IMR-90 (cell line): ENCODE data around the gene RDH13. TPM values are rescaled to one million over a fixed set of nuclear protein-coding genes. Genes with fewer than 3 reads are reported as not detected.

Experiments
- ATAC-seq: fragments of 200-7000 bp; cut with Tn5 transposase; 2 replicates; pipeline ENCODE4 v1.9.1; 2020; ENCODE audit warnings: low read depth, mild to moderate bottlenecking, moderate library complexity
- BruUV-seq: library from RNA; stranded (reverse); fragments of 400-500 nt; replicated peaks from 2 replicates; lab custom pipeline; 2021; lab: Mats Ljungman, UMichigan
- CTCF ChIA-PET: fragments of 300-600 bp; formaldehyde crosslinking; extraction: SDS; loops from one replicate; lab custom pipeline; 2021; ENCODE audit warnings: antibody characterized with exemption; lab: Yijun Ruan, JAX
- POLR2A ChIA-PET: fragments of 300-600 bp; sonication (Branson Sonifier 250); formaldehyde crosslinking; loops from one replicate; lab custom pipeline; 2022; ENCODE audit warnings: antibody characterized with exemption; ENCODE audit not compliant: unreplicated experiment; lab: Charles Lee
- DNase-seq: peaks from one replicate; pipeline ENCODE4 v3.0.0; 2013
- H2AFZ ChIP-seq: replicated peaks from 2 replicates; pipeline ENCODE3; 2013; ENCODE audit warnings: low read length, mild to moderate bottlenecking; ENCODE audit not compliant: poor library complexity
- H2AK5ac ChIP-seq: 2 replicates; pipeline ENCODE4 v1.6.1; 2013; ENCODE audit warnings: low read depth, low read length, inconsistent platforms
- H2AK9ac ChIP-seq: replicated peaks from 2 replicates; pipeline ENCODE3; 2013; ENCODE audit warnings: mild to moderate bottlenecking, low read depth, low read length, moderate library complexity; ENCODE audit not compliant: poor library complexity
- H2BK120ac ChIP-seq: 2 replicates; pipeline ENCODE4 v1.6.1; 2013; ENCODE audit warnings: low read depth, low read length, inconsistent platforms
- H2BK15ac ChIP-seq: 3 replicates; pipeline ENCODE4 v1.6.1; 2013; ENCODE audit warnings: low read depth, low read length, inconsistent platforms
- H2BK20ac ChIP-seq: 2 replicates; pipeline ENCODE4 v1.6.1; 2013; ENCODE audit warnings: low read depth, mild to moderate bottlenecking, inconsistent platforms, low read length, moderate library complexity
- H2BK5ac ChIP-seq: 2 replicates; pipeline ENCODE4 v1.6.1; 2013; ENCODE audit warnings: mild to moderate bottlenecking, low read depth, low read length, inconsistent platforms; ENCODE audit not compliant: poor library complexity, severe bottlenecking
- H3K14ac ChIP-seq: replicated peaks from 2 replicates; pipeline ENCODE4 v1.6.1; 2013; ENCODE audit warnings: low read depth, low read length, inconsistent platforms
- H3K18ac ChIP-seq: 2 replicates; pipeline ENCODE4 v1.6.1; 2013; ENCODE audit warnings: low read depth, low read length, control low read depth
- H3K23ac ChIP-seq: 2 replicates; pipeline ENCODE4 v1.6.1; 2013; ENCODE audit warnings: low read depth, low read length, inconsistent platforms
- H3K27ac ChIP-seq: 2 replicates; pipeline ENCODE4 v1.5.1; 2013; ENCODE audit warnings: mild to moderate bottlenecking, control low read depth, low read length; ENCODE audit not compliant: insufficient read depth
- H3K27me3 ChIP-seq: 2 replicates; pipeline ENCODE4 v1.6.1; 2013; ENCODE audit warnings: low read length; ENCODE audit not compliant: control insufficient read depth, insufficient read depth
- H3K36me3 ChIP-seq: 2 replicates; pipeline ENCODE4 v1.6.1; 2013; ENCODE audit warnings: low read length, mixed read lengths; ENCODE audit not compliant: control insufficient read depth, insufficient read depth
- H3K4ac ChIP-seq: 2 replicates; pipeline ENCODE4 v1.6.1; 2013; ENCODE audit warnings: low read depth, low read length, inconsistent platforms
- H3K4me1 ChIP-seq: 2 replicates; pipeline ENCODE4 v1.6.1; 2013; ENCODE audit warnings: low read length, mixed read lengths; ENCODE audit not compliant: control insufficient read depth, insufficient read depth
- H3K4me2 ChIP-seq: 2 replicates; pipeline ENCODE4 v1.6.1; 2013; ENCODE audit warnings: low read depth, mild to moderate bottlenecking, control low read depth, low read length, moderate library complexity
- H3K4me3 ChIP-seq: 2 replicates; pipeline ENCODE4 v1.5.1; 2013; ENCODE audit warnings: low read depth, mild to moderate bottlenecking, control low read depth, low read length, moderate library complexity; ENCODE audit not compliant: insufficient read depth
- H3K56ac ChIP-seq: 2 replicates; pipeline ENCODE4 v1.6.1; 2013; ENCODE audit warnings: low read length, inconsistent platforms; ENCODE audit not compliant: insufficient read depth; ENCODE audit errors: extremely low read depth
- H3K79me1 ChIP-seq, 2 experiments: 2 replicates each; pipeline ENCODE4 v1.6.1; 2013; ENCODE audit warnings: low read length in 2 of 2, inconsistent platforms in 1 of 2, low read depth in 1 of 2
- H3K9ac ChIP-seq: 2 replicates; pipeline ENCODE4 v1.6.1; 2013; ENCODE audit warnings: low read depth, low read length, control low read depth
- H3K9me1 ChIP-seq: 2 replicates; pipeline ENCODE4 v1.6.1; 2013; ENCODE audit warnings: low read length, inconsistent platforms; ENCODE audit not compliant: insufficient read depth
- H3K9me3 ChIP-seq: 2 replicates; pipeline ENCODE4 v1.6.1; 2013; ENCODE audit warnings: low read length; ENCODE audit not compliant: control insufficient read depth, insufficient read depth
- H4K20me1 ChIP-seq: 2 replicates; pipeline ENCODE4 v1.6.1; 2013; ENCODE audit warnings: low read length, inconsistent platforms; ENCODE audit not compliant: insufficient read depth
- H4K5ac ChIP-seq: 2 replicates; pipeline ENCODE4 v1.6.1; 2013; ENCODE audit warnings: mild to moderate bottlenecking, low read depth, low read length, control low read depth
- H4K8ac ChIP-seq, 2 experiments: 2 replicates each; pipeline ENCODE4 v1.6.1; 2013; ENCODE audit warnings: low read depth in 2 of 2, low read length in 2 of 2, control low read depth in 1 of 2, inconsistent platforms in 1 of 2
- H4K91ac ChIP-seq: 2 replicates; pipeline ENCODE4 v1.6.1; 2013; ENCODE audit warnings: low read depth, low read length, inconsistent platforms; ENCODE audit not compliant: insufficient read depth
- BHLHE40 ChIP-seq: fragments of 150-350 bp; IDR thresholded peaks from 2 replicates; pipeline ENCODE4 v1.6.1; 2016; ENCODE audit warnings: mild to moderate bottlenecking, low read depth, low read length
- CEBPB ChIP-seq: IDR thresholded peaks from 2 replicates; pipeline ENCODE4 v1.6.1; 2012; ENCODE audit warnings: low read depth, low read length, improper control_type of control experiment
- FOS ChIP-seq: fragments of 150-350 bp; IDR thresholded peaks from 2 replicates; pipeline ENCODE4 v1.6.1; 2016; ENCODE audit warnings: low read depth, low read length
- MAFK ChIP-seq: IDR thresholded peaks from 2 replicates; pipeline ENCODE4 v1.6.1; 2012; ENCODE audit warnings: low read depth, low read length, improper control_type of control experiment
- MAZ ChIP-seq: IDR thresholded peaks from 2 replicates; pipeline ENCODE4 v1.6.1; 2012; ENCODE audit warnings: low read depth, mild to moderate bottlenecking, low read length, improper control_type of control experiment, moderate library complexity, borderline replicate concordance
- MXI1 ChIP-seq: IDR thresholded peaks from 2 replicates; pipeline ENCODE4 v1.6.1; 2012; ENCODE audit warnings: low read depth, mild to moderate bottlenecking, low read length, moderate library complexity, borderline replicate concordance
- NFE2L2 ChIP-seq: fragments of 150-350 bp; IDR thresholded peaks from 2 replicates; pipeline ENCODE4 v1.6.1; 2016; ENCODE audit warnings: low read depth, mild to moderate bottlenecking, low read length
- POLR2A ChIP-seq: IDR thresholded peaks from 2 replicates; pipeline ENCODE4 v1.6.1; 2012; ENCODE audit warnings: mild to moderate bottlenecking, low read depth, low read length
- RCOR1 ChIP-seq: IDR thresholded peaks from 2 replicates; pipeline ENCODE4 v1.6.1; 2012; ENCODE audit warnings: mild to moderate bottlenecking, low read length, improper control_type of control experiment; ENCODE audit not compliant: insufficient replicate concordance
- RFX5 ChIP-seq: IDR thresholded peaks from 2 replicates; pipeline ENCODE4 v1.8.0; 2012; ENCODE audit warnings: low read depth, mild to moderate bottlenecking, low read length, moderate library complexity
- SMC3 ChIP-seq: fragments of 150-350 bp; IDR thresholded peaks from 2 replicates; pipeline ENCODE4 v1.6.1; 2016; ENCODE audit warnings: low read depth, mild to moderate bottlenecking, antibody characterized with exemption, low read length, moderate library complexity
- WGBS, 2 experiments: methylation state at CpG; one replicate each; pipeline versions ENCODE4 v1.1.5 to v1.1.7; 2013; ENCODE audit warnings: missing lambda C conversion rate in 2 of 2; ENCODE audit not compliant: insufficient read length in 1 of 2; ENCODE audit errors: extremely low coverage in 2 of 2; 5-methylcytosine and 5-hydroxymethylcytosine counted together
- dilution Hi-C: fragments of 300-500 bp; cut with HindIII; formaldehyde crosslinking; loops from one replicate; pipeline ENCODE4 v1.14.3; 2018; ENCODE audit warnings: low sequenced_read_pairs; ENCODE audit not compliant: unreplicated experiment
- in situ Hi-C: fragments of 300-500 bp; cut with MboI; formaldehyde crosslinking; loops from 3 replicates; pipeline ENCODE4 v1.14.3; 2019; ENCODE audit warnings: low sequenced_read_pairs, inconsistent platforms, mixed read lengths
- intact Hi-C: fragments of 100-400 bp; cut with micrococcal nuclease; formaldehyde crosslinking; loops from 2 replicates; pipeline ENCODE4 v1.10.0; 2022
- polyA plus RNA-seq, 3 experiments: library from polyadenylated mRNA; depleted of rRNA; stranded (reverse); fragments of >200 nt; gene quantifications; 2 replicates each; pipeline ENCODE4 v1.2.3, GENCODE V29; 2012; ENCODE audit warnings: low replicate concordance in 1 of 3
- total RNA-seq: library from RNA; depleted of rRNA; stranded (reverse); fragments of >200 nt; gene quantifications from 2 replicates; pipeline ENCODE4 v1.2.3, GENCODE V29; 2012
- TF ChIP-seq, protein P1 (sequence below): fragments of 150-350 bp; IDR thresholded peaks from 2 replicates; pipeline ENCODE4 v1.6.1; 2016; ENCODE audit warnings: low read depth, mild to moderate bottlenecking, low read length, moderate library complexity, borderline replicate concordance

The RDH13 gene
- total and polyA plus RNA-seq, 2 of the 4 experiments (the other 2 are of a cell fraction): 7.5 to 7.8 TPM

DNA sequence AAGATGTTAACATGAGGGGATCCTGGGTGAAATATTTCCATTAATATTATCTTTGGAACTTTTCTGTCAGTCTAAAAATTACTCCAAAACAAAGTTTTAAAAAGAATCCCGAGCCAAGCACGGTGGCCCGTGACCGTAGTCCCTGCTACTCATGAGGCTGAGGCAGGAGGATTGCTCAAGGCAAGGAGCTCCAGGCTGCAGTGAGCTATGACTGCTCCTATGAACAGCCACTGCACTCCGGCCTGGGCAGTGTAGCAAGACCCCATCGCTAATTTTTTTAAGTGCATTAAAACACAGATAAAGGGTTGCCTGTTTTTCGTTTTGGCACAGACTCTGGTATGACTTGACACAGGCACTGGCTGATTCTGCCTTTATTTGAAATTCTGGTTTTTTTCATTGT lies 31.8 kb downstream of the RDH13 start:
- Histone ChIP-seq H3K4me3 (no peak overlapping the region), H2BK5ac (no peak overlapping the region), H4K20me1 (no peaks in the 10 kb centered on the region), H2AFZ (no peak overlapping the region), H3K27me3 (no peaks in the 10 kb centered on the region), H3K79me1 (no peaks in the 10 kb centered on the region), H3K36me3 (no peaks in the 10 kb centered on the region), H3K14ac (no peak overlapping the region), H4K8ac (no peak overlapping the region), H2AK9ac (no peak overlapping the region), H3K4ac (no peak overlapping the region), H3K9ac (no peak overlapping the region), H3K23ac (no peak overlapping the region), H3K18ac (no peak overlapping the region), H3K4me2 (no peak overlapping the region), H3K56ac (no peak overlapping the region), H3K9me1 (no peaks in the 10 kb centered on the region), H3K27ac (no peak overlapping the region), H2BK120ac (no peak overlapping the region), H3K9me3 (peaks cover 10% of the 10 kb centered on the region; the same call in 1 of the 2 replicates), H2BK15ac (no peak overlapping the region), H4K91ac (no peak overlapping the region), H4K5ac (no peak overlapping the region), H2BK20ac (no peak overlapping the region), H3K4me1 (no peaks in the 10 kb centered on the region), H2AK5ac (no peak overlapping the region)
- no TSS peak for BruUV-seq
- in situ Hi-C loops (no loop called here), dilution Hi-C loops (no loop called here), intact Hi-C loops (no loop called here)
- 86% methylated on average over 5 of the region's 7 CpGs; no CpG with 5 or more reads in 1 of the 2 experiments for WGBS, 2 experiments
- ATAC-seq: no peak
- CTCF ChIA-PET: no interaction called here
- DNase-seq: no peak
- TF ChIP-seq POLR2A (no peak), CEBPB (no peak), RCOR1 (no peak), MXI1 (no peak), RFX5 (no peak), NFE2L2 (no peak), FOS (no peak), MAZ (no peak), BHLHE40 (no peak), MAFK (no peak), SMC3 (no peak)
- TF ChIP-seq, protein P1, sequence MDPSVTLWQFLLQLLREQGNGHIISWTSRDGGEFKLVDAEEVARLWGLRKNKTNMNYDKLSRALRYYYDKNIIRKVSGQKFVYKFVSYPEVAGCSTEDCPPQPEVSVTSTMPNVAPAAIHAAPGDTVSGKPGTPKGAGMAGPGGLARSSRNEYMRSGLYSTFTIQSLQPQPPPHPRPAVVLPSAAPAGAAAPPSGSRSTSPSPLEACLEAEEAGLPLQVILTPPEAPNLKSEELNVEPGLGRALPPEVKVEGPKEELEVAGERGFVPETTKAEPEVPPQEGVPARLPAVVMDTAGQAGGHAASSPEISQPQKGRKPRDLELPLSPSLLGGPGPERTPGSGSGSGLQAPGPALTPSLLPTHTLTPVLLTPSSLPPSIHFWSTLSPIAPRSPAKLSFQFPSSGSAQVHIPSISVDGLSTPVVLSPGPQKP: no peak
- POLR2A ChIA-PET: no interaction called here
